Transverse colon (tissue), 4 donors: ENCODE results near the gene TNPO1. TPM values are rescaled to one million over a fixed set of nuclear protein-coding genes. Genes with fewer than 3 reads are reported as not detected.

Experiments used
- DNase-seq: peaks from one replicate; pipeline ENCODE4 v3.0.0-alpha.2; 2019
- H3K27ac ChIP-seq, 4 donors: fragments of 200-600 bp; sonication (generic); 2 replicates each; pipeline ENCODE4 v1.5.1; 2016 to 2018; ENCODE audit warnings: inconsistent platforms in 4 of 4
- H3K27me3 ChIP-seq: fragments of 200-600 bp; sonication (generic); 2 replicates; pipeline ENCODE4 v1.5.1; 2017; ENCODE audit warnings: inconsistent platforms
- H3K36me3 ChIP-seq, 4 donors: fragments of 200-600 bp; sonication (generic); 2 replicates each; pipeline ENCODE4 v1.5.1; 2017 to 2019; ENCODE audit warnings: inconsistent platforms in 4 of 4
- H3K4me1 ChIP-seq, 4 donors: fragments of 200-600 bp; sonication (generic); 2 replicates each; pipeline ENCODE4 v1.5.1; 2017 to 2020; ENCODE audit warnings: inconsistent platforms in 4 of 4
- H3K4me3 ChIP-seq, 4 donors: fragments of 200-600 bp; sonication (generic); 1 replicate in 1 of 4; 2 replicates in 3 of 4; pipeline versions ENCODE4 v1.5.1 to v1.6.1; 2017 to 2019; ENCODE audit warnings: inconsistent platforms in 4 of 4
- H3K9me3 ChIP-seq, 2 donors: fragments of 200-600 bp; sonication (generic); 2 replicates each; pipeline ENCODE4 v1.5.1; 2017 to 2019; ENCODE audit warnings: inconsistent platforms in 2 of 2
- CTCF ChIP-seq, 5 experiments: fragments of 200-600 bp in 3 of 5; fragments of 450-650 bp in 2 of 5; sonication (generic) in 3 of 5; IDR thresholded peaks; 1 replicate in 2 of 5; 2 replicates in 3 of 5; pipeline ENCODE4 v1.5.1; 2016 to 2017; ENCODE audit warnings: antibody characterized with exemption in 5 of 5, inconsistent platforms in 3 of 5, mild to moderate bottlenecking in 2 of 5, moderate library complexity in 1 of 5
- EP300 ChIP-seq: sonication (generic); formaldehyde crosslinking; IDR thresholded peaks from one replicate; pipeline ENCODE4 v1.6.1; 2017; ENCODE audit warnings: antibody characterized with exemption, low read depth
- POLR2A ChIP-seq: fragments of 450-650 bp; IDR thresholded peaks from one replicate; pipeline ENCODE4 v1.6.1; 2016; ENCODE audit warnings: antibody characterized with exemption, mild to moderate bottlenecking, moderate library complexity
- POLR2AphosphoS5 ChIP-seq, 3 donors: sonication (generic); formaldehyde crosslinking; IDR thresholded peaks; one replicate each; pipeline ENCODE4 v1.6.1; 2016; ENCODE audit warnings: antibody characterized with exemption in 3 of 3
- WGBS, 2 donors: methylation state at CpG; one replicate each; pipeline ENCODE4 v1.1.5; 2018; ENCODE audit warnings: low coverage in 1 of 2; 5-methylcytosine and 5-hydroxymethylcytosine counted together
- in situ Hi-C, 4 donors: fragments of 200-750 bp; cut with MboI; loops; one replicate each; pipeline versions ENCODE4 v1.15.0 to v1.15.1; 2017; ENCODE audit warnings: low sequenced_read_pairs in 3 of 4, low pct_ligation_motif_present in 1 of 4, low pct_unique_long_range_greater_than_20kb in 1 of 4
- intact Hi-C: fragments of 100-400 bp; cut with DNase I; formaldehyde crosslinking; loops from one replicate; pipeline ENCODE4 v1.15.1; 2023; ENCODE audit warnings: low total_unique reads
- total RNA-seq, 4 donors: library from RNA; depleted of rRNA; stranded (reverse); fragments of >200 nt; gene quantifications; one replicate each; pipeline ENCODE4 v1.1.0, GENCODE V29; 2016

Gene TNPO1
- total RNA-seq, 4 donors from 2014 or later, result 30.3 to 391 (median 102) TPM

GRCh38 chr5:72815580-72816283 lies 729 bp upstream of the TNPO1 start:
- intact Hi-C loops (loop anchor here (5.0 kb wide), 1 partner anchor 448 kb away; no protein-coding TSS in a partner anchor), in situ Hi-C loops (loop anchor here in 3 of 4 donors (10.0 to 25.0 kb wide), 3 partner anchors 201 to 453 kb away; no protein-coding TSS in a partner anchor)
- DNase-seq, result no peak
- H3K9me3 ChIP-seq, result no peaks in the 10 kb centered on the region
- no peaks in the 10 kb centered on the region for H3K27me3 ChIP-seq
- peak overlapping the region; percentile 98 to 99 (median 99) for H3K27ac ChIP-seq
- no peaks in the 10 kb centered on the region for H3K36me3 ChIP-seq
- H3K4me1 ChIP-seq, result peaks cover 6 to 35% (median 18%) of the 10 kb centered on the region in 4 donors
- no peak for TF ChIP-seq CTCF (IDR thresholded peaks at IDR 0.05)
- 4 to 12% methylated on average over 7 to 14 of the region's 14 CpGs for WGBS, 2 donors
- H3K4me3 ChIP-seq, result peak overlapping the region; percentile 61 to 90 (median 86)

- Histone ChIP-seq H3K9me3 (no peaks in the 10 kb centered on the region), H3K27ac (peak overlapping the region; percentile 98 to 99 (median 99)), H3K4me3 (peak overlapping the region; percentile 61 to 90 (median 86)), H3K27me3 (no peaks in the 10 kb centered on the region), H3K4me1 (peaks cover 9 to 42% (median 20%) of the 10 kb centered on the region in 4 donors), H3K36me3 (no peaks in the 10 kb centered on the region)
- in situ Hi-C loops (loop anchor here in 3 of 4 donors (10.0 to 25.0 kb wide), 3 partner anchors 202 to 455 kb away; no protein-coding TSS in a partner anchor), intact Hi-C loops (loop anchor here (5.0 kb wide), 1 partner anchor 450 kb away; no protein-coding TSS in a partner anchor)
- WGBS, 2 donors, result 0% methylated on average over 4 to 24 of the region's 24 CpGs
- peak; percentile 59 for DNase-seq
- no peak for TF ChIP-seq EP300
- TF ChIP-seq POLR2A, result no peak
- peak in 1 of 3 donors; percentile 12 for TF ChIP-seq POLR2AphosphoS5 (IDR thresholded peaks at IDR 0.05)
- TF ChIP-seq CTCF (IDR thresholded peaks at IDR 0.05), result no peak
These were observed 618 bp downstream of the TNPO1 start for GRCh38 chr5:72817076-72817481.

DNA sequence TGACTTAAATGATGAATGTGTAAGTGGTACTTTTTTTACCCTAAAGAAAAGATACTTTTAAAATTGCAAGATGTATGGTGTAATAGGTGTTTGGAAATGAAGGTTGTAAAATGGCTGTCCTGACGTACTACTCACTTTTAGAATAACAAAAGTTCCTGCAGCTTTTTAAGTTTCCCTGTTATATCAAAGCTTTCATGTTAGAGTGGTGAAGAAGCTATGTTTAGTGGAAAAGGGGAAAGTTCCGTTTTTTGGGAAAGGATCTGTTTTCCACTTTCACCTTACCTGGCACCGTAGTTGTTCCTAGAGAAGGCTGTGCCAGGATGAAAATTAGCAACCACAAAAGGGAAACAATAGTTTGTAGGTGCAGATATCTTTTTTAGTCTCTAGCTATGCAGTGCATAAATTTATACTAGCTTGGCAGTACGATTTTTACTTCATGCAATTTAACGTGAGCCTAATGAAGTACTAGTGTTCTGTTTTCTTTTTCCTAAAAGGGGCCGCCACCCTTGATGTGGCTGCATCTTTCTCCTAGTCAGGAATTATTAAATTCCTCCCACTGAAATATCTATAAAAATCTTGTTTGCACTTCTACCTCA lies 1.3 kb downstream of the TNPO1 start:
- H3K27ac ChIP-seq, result peak overlapping the region; percentile 98 to 99 (median 99)
- no peak for DNase-seq
- 11 to 16% methylated on average over 6 of the region's 6 CpGs for WGBS, 2 donors
- H3K4me3 ChIP-seq, result peak overlapping the region in 3 of 4 donors; percentile 61 to 87 (median 85)
- intact Hi-C loops (loop anchor here (5.0 kb wide), 1 partner anchor 450 kb away; no protein-coding TSS in a partner anchor), in situ Hi-C loops (loop anchor here in 3 of 4 donors (10.0 to 25.0 kb wide), 3 partner anchors 203 to 455 kb away; no protein-coding TSS in a partner anchor)
- no peaks in the 10 kb centered on the region for H3K27me3 ChIP-seq
- H3K9me3 ChIP-seq, result no peaks in the 10 kb centered on the region
- H3K36me3 ChIP-seq, result no peaks in the 10 kb centered on the region
- no peak for TF ChIP-seq POLR2AphosphoS5 (IDR thresholded peaks at IDR 0.05)
- no peak for TF ChIP-seq CTCF (IDR thresholded peaks at IDR 0.05)
- peaks cover 9 to 49% (median 20%) of the 10 kb centered on the region in 4 donors for H3K4me1 ChIP-seq

DNA sequence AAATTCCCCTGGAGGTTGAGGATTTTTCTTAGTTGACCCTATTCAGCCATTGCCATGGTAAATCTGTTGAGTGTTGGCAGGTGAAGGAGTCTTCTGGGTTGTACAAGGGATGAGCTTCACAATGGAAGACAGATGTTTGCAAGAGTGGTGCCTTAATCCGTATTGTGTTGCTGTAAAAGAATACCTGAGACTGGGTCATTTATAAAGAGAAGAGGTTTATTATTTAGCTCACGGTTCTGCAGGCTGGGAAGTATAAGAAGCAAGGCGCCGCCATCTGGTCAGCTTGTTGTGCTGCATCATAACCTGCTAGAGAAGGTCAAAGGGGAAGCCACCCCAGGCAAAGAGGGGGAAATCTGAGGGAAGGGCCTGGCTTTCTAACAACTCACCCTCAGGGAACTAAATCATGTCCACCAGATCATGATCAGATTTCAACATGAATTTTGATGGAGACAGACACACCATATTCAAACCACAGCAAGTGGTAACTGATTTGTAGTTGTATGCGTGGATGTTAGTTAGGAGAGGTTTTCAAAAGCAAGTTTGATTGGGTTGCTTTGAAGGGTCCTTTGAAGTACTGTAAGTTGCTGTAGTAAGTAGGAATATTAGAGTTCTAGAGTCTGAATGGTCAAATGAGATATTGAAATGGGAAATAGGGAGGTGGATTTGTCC lies 2.5 kb downstream of the TNPO1 start:
- Histone ChIP-seq H3K4me3 (peak overlapping the region in 1 of 4 donors; percentile 87), H3K9me3 (no peaks in the 10 kb centered on the region), H3K27ac (peak overlapping the region; percentile 21 to 99 (median 99)), H3K27me3 (no peaks in the 10 kb centered on the region), H3K36me3 (no peaks in the 10 kb centered on the region), H3K4me1 (peaks cover 14 to 54% (median 22%) of the 10 kb centered on the region in 4 donors)
- 38 to 39% methylated on average over 4 to 5 of the region's 5 CpGs for WGBS, 2 donors
- in situ Hi-C loops, result loop anchor here in 3 of 4 donors (10.0 to 25.0 kb wide), 3 partner anchors 204 to 457 kb away; no protein-coding TSS in a partner anchor
- intact Hi-C loops, result loop anchor here (5.0 kb wide), 1 partner anchor 452 kb away; no protein-coding TSS in a partner anchor
- DNase-seq, result peak; percentile 74
- TF ChIP-seq CTCF (IDR thresholded peaks at IDR 0.05) (peak; percentile 63 to 70 (median 65)), POLR2AphosphoS5 (IDR thresholded peaks at IDR 0.05) (no peak)
